ENCODE measurements around the gene ATP1B3.
A peak's percentile ranks its signal among the peaks of the same experiment; 100 is the strongest.
"Not testable (repeated sequence)": the region's sequence is repeated elsewhere in the genome, so short reads cannot be mapped to it uniquely, and the experiment has no call there.

Gene ATP1B3

GRCh38 chr3:141860766-141861513 is 15.5 kb upstream of the ATP1B3 start:
- no peak for DNase-seq (ENCODE audit: low spot score)

GRCh38 chr3:141862279-141862816 is 14.1 kb upstream of the ATP1B3 start:
- no peak for DNase-seq (ENCODE audit: low spot score)

GRCh38 chr3:141863491-141863890 is 13.0 kb upstream of the ATP1B3 start:
- DNase-seq (ENCODE audit: low spot score): no peak

DNA sequence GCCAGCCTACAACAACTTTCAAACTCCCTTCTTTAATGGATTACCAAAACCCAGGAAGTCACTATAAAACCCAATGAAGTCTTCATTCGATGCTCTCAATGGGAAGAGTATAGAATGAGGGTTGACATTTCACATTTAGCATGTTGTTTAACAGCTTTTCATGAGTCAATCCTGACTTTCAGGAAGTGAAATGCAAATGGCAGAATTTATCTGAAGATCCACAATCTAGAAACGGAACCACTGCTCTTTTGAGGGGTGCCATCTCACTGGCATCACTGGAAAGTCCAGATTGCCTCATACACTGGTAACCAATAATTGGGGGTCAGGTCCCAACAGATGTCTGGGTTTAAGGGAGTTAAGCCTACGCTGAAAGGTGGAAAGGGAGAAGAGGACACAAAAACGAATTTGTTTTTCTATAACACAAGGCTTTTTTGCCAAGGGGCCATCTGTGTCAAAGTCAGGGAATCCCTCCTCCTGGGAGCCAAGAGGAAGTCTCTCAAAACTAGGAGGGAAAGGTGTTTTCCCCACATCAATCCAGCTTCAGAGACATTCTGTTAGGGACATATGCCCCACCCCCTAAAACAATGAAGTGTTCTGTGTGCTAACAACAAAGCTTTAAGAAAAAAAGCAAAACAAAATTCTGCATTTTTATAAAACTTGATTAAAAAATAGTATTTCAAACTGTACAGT is 12.0 kb upstream of the ATP1B3 start:
- no peak for DNase-seq (ENCODE audit: low spot score)

GRCh38 chr3:141865101-141865500 is 11.3 kb upstream of the ATP1B3 start:
- no peak for DNase-seq (ENCODE audit: low spot score)

DNA sequence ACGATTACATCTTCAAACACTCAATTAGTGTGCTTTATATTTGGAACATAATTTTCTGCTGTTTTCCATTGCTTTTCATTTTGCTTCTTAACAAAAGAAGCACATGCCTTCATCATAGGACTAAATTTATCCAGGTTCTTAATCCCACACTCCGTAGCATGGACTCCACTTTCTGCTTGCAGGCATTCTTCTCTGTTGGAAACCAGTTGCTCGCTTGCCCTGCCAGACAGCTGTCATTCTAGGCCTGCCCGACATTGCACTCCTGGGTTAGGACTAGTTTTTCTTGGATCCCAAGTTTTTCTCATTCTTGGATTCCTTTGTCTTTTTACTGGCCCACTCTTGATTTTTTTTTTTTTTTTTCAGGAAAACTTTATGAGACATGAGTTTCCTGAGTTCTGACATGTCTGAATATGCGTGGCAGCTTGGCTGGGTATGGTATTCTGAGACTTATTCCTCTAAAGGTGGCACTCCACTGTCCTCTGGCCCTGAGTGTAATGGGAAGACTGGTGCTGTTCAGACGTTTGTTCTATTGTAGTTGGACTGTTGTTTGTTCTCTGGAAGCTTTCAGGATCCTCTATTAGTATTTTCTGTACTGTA is 6.3 kb upstream of the ATP1B3 start:
- no peak for DNase-seq (ENCODE audit: low spot score)

GRCh38 chr3:141875374-141875892 is 1.0 kb upstream of the ATP1B3 start:
- DNase-seq (ENCODE audit: low spot score): peak; percentile 86

DNA sequence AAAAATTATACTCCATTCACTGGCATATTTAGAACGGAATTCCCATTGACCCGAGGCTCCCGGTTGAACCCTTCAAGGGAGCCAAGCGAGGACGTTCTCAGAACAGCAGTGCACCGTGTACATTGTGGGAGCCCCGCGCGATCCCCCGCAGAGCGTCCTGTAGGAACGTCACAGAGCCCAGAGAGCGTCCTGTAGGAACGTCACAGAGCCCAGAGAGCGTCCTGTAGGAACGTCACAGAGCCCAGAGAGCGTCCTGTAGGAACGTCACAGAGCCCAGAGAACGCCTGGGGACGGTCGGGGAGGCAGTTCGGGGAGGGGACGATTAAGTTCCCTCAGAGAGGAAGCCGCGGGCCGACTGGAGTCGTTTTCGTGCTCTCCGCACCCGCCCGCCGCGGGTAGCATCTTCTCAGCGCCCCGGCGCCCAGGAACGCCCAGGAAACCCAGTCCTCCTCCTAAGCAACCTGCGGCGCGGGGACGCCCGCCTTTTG is 506 bp upstream of the ATP1B3 start:
- DNase-seq (ENCODE audit: low spot score): peak; percentile 16

- DNase-seq (ENCODE audit: low spot score): peak; percentile 24
Observed at GRCh38 chr3:141876891-141877621, 613 bp downstream of the ATP1B3 start.

DNA sequence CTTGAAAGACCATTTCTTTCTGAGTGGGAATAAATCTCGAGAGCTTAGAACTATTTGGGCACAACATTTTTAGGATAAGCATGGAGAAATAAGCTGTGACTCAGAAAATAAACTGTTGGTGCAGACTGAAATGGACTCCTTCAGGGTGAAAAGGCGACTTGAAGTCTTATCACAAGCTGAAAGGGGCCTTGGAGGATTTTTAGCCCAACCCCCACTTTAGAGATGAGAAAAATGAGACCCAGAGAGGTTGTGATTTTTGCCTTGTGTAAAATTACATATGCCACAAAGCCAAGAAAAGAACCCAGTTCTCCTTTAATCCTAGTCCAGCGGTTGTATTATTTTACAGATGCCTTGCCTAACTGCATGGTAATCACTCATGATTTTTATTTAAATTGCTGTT is 1.5 kb downstream of the ATP1B3 start:
- peak; percentile 24 for DNase-seq (ENCODE audit: low spot score)

GRCh38 chr3:141878326-141878725 is 1.9 kb downstream of the ATP1B3 start:
- no peak for DNase-seq (ENCODE audit: low spot score)

- DNase-seq (ENCODE audit: low spot score): no peak
Observed at GRCh38 chr3:141878817-141879216, 2.4 kb downstream of the ATP1B3 start.

DNA sequence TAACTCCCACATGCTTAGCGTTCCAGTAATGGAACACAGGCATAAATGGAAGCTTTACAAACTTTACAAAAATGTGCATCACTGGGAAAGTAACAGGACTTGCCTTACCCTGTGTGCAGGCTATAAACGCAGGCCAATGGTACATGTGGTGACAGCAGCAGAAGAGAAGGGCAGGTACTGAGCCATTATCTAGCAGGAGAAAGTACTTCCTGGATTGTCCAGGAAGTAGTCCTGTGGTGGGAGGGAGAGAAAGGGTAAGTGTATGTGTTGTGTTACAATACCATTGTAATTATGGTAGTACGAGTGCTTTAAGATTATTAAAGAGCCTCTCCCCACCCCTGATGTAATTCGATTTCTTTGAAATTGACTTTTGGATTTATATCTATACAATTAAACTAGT is 5.3 kb downstream of the ATP1B3 start:
- no peak for DNase-seq (ENCODE audit: low spot score)

DNA sequence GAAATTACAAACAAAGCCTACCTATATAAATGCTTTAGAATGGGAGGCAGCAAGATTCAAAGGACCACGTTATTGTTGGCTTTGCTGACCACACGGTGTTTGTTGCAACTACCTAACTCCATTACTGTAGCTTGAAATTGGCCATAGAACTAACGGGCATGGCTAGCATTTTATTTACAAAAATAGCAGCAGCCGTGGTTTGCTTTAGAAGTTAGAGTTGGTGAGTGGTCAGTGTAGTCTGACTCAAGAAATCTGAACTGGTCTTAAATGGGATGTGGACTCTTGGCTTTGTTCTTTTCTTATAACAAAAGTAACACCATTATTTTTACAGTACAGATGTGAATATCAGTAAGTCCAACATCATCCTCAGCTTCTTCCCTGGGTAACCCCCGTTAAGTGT is 10.6 kb downstream of the ATP1B3 start:
- DNase-seq (ENCODE audit: low spot score): no peak

- not testable (repeated sequence) for DNase-seq (ENCODE audit: low spot score)
Observed at GRCh38 chr3:141888548-141888947, 12.1 kb downstream of the ATP1B3 start.

GRCh38 chr3:141894524-141895176 is 18.2 kb downstream of the ATP1B3 start:
- peak; percentile 48 for DNase-seq (ENCODE audit: low spot score)

GRCh38 chr3:141895731-141896130 is 19.3 kb downstream of the ATP1B3 start:
- DNase-seq (ENCODE audit: low spot score): no peak

GRCh38 chr3:141898908-141899307 is 22.5 kb downstream of the ATP1B3 start:
- no peak for DNase-seq (ENCODE audit: low spot score)

DNA sequence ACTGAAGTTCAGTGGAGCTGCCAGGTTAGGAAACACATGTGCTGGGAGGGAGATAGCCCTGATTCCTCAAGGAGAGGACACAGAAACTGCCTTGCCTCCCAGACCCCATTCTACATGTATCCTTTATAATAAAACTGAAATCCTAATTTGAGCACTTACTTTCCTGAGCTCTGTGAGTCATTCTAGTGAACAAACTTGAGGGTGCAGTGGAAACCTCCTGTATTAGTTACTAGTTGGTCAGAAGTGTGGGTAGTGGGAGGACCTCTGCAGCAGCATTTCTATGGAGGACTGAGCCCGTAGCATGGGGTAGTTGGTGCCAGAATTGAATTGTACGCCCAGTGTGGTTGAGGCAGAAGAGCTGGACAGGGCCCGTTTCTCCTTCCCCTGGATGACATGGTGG is 23.9 kb downstream of the ATP1B3 start:
- DNase-seq (ENCODE audit: low spot score): no peak

- DNase-seq (ENCODE audit: low spot score): no peak
Observed at GRCh38 chr3:141901914-141902313, 25.5 kb downstream of the ATP1B3 start.

DNA sequence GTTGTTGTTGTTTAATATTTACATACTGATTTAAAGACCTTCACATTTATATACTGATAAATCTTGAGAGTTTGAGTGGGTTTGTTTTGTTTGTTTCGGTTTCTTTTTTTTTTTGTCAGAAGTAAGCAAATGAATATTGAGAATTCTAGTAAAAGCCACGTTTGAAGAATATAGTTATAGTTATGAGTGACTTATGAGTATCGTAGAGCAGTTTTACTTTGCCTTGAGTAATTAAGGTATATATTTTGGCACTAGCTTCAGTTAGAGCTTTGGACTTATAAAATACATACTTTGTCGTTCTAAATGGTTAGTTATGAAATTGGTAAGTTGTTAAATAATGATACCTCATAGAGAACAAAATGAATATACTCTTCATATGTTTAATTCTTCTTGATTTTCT is 27.8 kb downstream of the ATP1B3 start:
- no peak for DNase-seq (ENCODE audit: low spot score)
